SU-DHL-6 (cell line): Measurements from ENCODE around the gene COL13A1.

Experiments
- CTCF ChIP-seq: fragments of 200-600 bp; sonication (generic); IDR thresholded peaks from one replicate; pipeline ENCODE4 v1.5.1; 2017; ENCODE audit warnings: antibody characterized with exemption, mild to moderate bottlenecking, low read length, moderate library complexity; ENCODE audit not compliant: insufficient read depth, poor library complexity, severe bottlenecking
- EZH2phosphoT487 ChIP-seq: fragments of 200-600 bp; sonication (generic), shearing (Covaris generic); conservative IDR thresholded peaks from 2 replicates; pipeline ENCODE4 v1.6.1; 2018; ENCODE audit warnings: mild to moderate bottlenecking, antibody characterized with exemption, low read length, moderate library complexity, mixed read lengths

GRCh38 chr10:69855346-69856111, 53.8 kb downstream of the COL13A1 start:
- TF ChIP-seq CTCF (no peak), EZH2phosphoT487 (no peak)
